Right lobe of liver (tissue), 4 donors: ENCODE measurements around the gene MYH9.
"Not testable (repeated sequence)": the region's sequence is repeated elsewhere in the genome, so short reads cannot be mapped to it uniquely, and the experiment has no call there.

Source experiments
- CTCF ChIP-seq, 4 donors: fragments of 200-600 bp in 3 of 4; fragments of 450-650 bp in 1 of 4; IDR thresholded peaks; one replicate each; pipeline versions ENCODE4 v1.5.1 to v1.8.0; 2016 to 2022; ENCODE audit warnings: antibody characterized with exemption in 4 of 4, mild to moderate bottlenecking in 2 of 4
- POLR2A ChIP-seq: fragments of 450-650 bp; IDR thresholded peaks from one replicate; pipeline ENCODE4 v1.6.1; 2017; ENCODE audit warnings: antibody characterized with exemption, mild to moderate bottlenecking
- donor health status: DM: no; HTN: no; CAD: no.
- donor health status: DM: no; HTN: no; CAD: no.
- donor health status: DM: no; HTN: yes; CAD: no.

- TF ChIP-seq CTCF (IDR thresholded peaks at IDR 0.05); POLR2A: not testable (repeated sequence)
Observed at GRCh38 chr22:36263216-36263673, 124.5 kb downstream of the MYH9 start.
